ENCODE measurements around the gene RIMBP2.

The RIMBP2 gene

DNA sequence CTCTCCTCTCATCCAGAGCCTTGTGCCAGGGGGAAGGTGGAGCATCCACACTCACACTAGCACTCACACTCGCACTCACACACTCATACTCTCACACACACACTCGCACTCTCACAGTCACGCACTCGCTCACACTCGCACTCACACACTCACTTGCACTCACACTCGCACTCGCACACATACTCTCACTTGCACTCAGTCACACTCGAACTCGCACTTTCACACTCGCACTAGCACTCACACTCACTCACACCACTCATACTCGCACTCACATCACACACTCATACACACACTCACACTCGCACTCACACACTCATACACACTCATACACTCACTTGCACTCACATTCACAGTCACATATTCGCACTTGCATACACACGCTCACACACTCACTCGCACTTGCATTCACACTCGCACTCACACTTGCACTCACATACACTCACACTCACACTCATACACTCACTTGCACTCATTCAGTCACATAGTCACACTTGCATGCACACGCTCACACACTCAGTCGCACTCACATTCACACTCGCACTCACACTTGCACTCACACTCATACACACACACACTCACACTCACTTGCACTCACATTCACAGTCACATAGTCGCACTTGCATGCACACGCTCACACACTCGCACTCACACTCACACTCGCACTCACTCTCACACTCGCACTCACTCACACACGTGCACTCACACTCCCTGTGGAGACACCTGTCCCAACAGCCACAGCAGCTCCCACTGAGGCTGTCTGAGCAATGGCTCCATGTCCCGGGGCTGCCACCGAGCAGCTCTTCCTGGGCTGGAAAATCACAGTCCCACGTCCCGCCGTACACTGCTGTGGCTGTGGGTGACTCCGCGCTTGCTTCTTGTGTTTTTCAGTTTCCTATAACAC, 12.3 kb upstream of the RIMBP2 start:
- TF ChIP-seq, protein P1, sequence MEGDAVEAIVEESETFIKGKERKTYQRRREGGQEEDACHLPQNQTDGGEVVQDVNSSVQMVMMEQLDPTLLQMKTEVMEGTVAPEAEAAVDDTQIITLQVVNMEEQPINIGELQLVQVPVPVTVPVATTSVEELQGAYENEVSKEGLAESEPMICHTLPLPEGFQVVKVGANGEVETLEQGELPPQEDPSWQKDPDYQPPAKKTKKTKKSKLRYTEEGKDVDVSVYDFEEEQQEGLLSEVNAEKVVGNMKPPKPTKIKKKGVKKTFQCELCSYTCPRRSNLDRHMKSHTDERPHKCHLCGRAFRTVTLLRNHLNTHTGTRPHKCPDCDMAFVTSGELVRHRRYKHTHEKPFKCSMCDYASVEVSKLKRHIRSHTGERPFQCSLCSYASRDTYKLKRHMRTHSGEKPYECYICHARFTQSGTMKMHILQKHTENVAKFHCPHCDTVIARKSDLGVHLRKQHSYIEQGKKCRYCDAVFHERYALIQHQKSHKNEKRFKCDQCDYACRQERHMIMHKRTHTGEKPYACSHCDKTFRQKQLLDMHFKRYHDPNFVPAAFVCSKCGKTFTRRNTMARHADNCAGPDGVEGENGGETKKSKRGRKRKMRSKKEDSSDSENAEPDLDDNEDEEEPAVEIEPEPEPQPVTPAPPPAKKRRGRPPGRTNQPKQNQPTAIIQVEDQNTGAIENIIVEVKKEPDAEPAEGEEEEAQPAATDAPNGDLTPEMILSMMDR (conservative IDR thresholded peaks at IDR 0.05; ENCODE audit: low read depth, low read length): no peak
- Histone ChIP-seq H3K79me2 (ENCODE audit: insufficient read depth, low read depth) (no peaks in the 10 kb centered on the region), H3K9ac (no peak overlapping the region), H3K4me3 (IDR thresholded peaks at IDR 0.05; ENCODE audit: insufficient read depth, low read depth, low read length) (no peak overlapping the region), H2AFZ (ENCODE audit: low read depth) (no peak overlapping the region), H3K27me3 (ENCODE audit: insufficient read depth, low read depth) (no peaks in the 10 kb centered on the region), H3K36me3 (ENCODE audit: insufficient read depth) (no peaks in the 10 kb centered on the region), H3K4me2 (no peak overlapping the region), H3K27ac (no peak overlapping the region), H4K20me1 (ENCODE audit: insufficient read depth) (no peaks in the 10 kb centered on the region), H3K4me1 (ENCODE audit: low read depth, poor library complexity, severe bottlenecking) (no peaks in the 10 kb centered on the region)

DNA sequence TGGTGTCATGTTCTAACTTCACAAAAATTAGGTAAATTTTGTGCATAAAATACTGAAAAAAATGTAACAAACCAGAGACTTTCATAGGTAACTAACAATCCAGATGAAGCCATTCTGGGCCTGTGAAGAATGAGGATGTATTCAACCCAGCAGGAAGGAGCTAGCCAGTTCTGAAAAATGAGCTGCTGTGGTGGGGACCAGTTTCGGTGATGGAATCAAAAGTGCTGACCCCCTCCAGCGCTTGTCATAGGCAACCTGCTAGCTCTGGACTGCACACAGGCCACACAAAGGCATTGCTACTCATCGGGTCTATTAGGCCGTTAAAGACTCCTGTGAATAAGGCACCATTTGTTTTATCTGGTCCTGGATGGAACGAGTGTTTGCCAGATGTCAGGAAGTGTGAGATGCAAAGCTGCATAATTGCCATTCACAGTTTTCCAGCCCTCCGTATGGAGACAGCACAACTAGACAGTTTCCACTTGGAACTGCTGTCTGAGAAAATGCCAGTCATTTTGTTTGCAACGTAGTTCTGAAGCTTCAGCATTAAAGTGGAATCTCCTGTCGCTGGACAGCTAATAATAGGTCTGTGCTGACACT, 3.3 kb upstream of the RIMBP2 start:
- TF ChIP-seq, protein P1 (conservative IDR thresholded peaks at IDR 0.05; ENCODE audit: low read depth, low read length): no peak
- H3K36me3 ChIP-seq (ENCODE audit: insufficient read depth): no peaks in the 10 kb centered on the region
- H4K20me1 ChIP-seq (ENCODE audit: insufficient read depth): no peaks in the 10 kb centered on the region
- H3K4me1 ChIP-seq (ENCODE audit: low read depth, poor library complexity, severe bottlenecking): no peaks in the 10 kb centered on the region
- no peaks in the 10 kb centered on the region for H3K27me3 ChIP-seq (ENCODE audit: insufficient read depth, low read depth)
- no peak overlapping the region for H3K27ac ChIP-seq
- H3K9ac ChIP-seq: no peak overlapping the region
- H2AFZ ChIP-seq (ENCODE audit: low read depth): no peak overlapping the region
- H3K79me2 ChIP-seq (ENCODE audit: insufficient read depth, low read depth): no peaks in the 10 kb centered on the region
- no peak overlapping the region for H3K4me2 ChIP-seq
- H3K4me3 ChIP-seq (IDR thresholded peaks at IDR 0.05; ENCODE audit: insufficient read depth, low read depth, low read length): no peak overlapping the region

DNA sequence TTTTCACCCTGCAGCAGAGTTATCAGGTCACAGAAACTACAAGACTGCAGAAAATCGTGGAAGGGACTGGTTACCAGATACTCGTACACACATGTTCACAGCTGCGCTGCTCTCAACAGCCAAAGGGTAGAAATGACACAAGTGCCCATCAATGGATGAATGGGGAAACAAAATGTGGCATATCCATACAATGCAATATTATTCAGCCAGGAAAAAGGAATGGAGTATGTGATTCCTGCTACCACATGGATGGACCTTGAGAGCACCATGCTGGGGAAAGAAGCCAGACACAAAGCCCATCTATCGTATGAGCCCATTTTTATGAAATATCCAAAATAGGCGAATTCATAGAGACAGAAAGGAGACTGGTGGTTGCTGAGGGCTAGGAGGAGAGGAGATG, 1.7 kb upstream of the RIMBP2 start:
- Histone ChIP-seq H3K27me3 (ENCODE audit: insufficient read depth, low read depth) (no peaks in the 10 kb centered on the region), H3K4me3 (IDR thresholded peaks at IDR 0.05; ENCODE audit: insufficient read depth, low read depth, low read length) (no peak overlapping the region), H3K4me1 (ENCODE audit: low read depth, poor library complexity, severe bottlenecking) (no peaks in the 10 kb centered on the region), H3K9ac (no peak overlapping the region), H2AFZ (ENCODE audit: low read depth) (no peak overlapping the region), H3K27ac (no peak overlapping the region), H4K20me1 (ENCODE audit: insufficient read depth) (no peaks in the 10 kb centered on the region), H3K79me2 (ENCODE audit: insufficient read depth, low read depth) (no peaks in the 10 kb centered on the region), H3K4me2 (no peak overlapping the region), H3K36me3 (ENCODE audit: insufficient read depth) (no peaks in the 10 kb centered on the region)
- TF ChIP-seq, protein P1 (conservative IDR thresholded peaks at IDR 0.05; ENCODE audit: low read depth, low read length): no peak

DNA sequence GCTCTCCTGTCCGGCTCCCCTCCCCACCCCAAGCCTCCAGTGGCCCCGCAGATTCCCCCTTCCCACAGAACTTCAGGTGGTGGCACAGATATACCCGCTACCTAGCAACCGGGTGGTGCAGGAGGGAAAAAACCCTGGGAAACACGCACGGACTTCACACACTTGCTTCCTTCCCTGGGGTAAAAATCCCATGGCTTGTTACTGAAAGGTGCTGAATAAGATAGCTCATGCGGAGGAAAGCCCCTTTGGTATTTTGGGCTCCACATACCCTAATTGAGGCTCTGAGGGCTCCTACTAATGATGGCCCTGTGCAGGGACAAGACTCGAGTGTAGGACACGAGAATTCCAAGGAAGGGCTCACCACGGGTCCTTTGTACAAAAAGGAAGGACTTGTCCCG, 869 bp upstream of the RIMBP2 start:
- Histone ChIP-seq H3K4me2 (peak overlapping the region; percentile 25; the same call in 1 of the 2 replicates), H2AFZ (ENCODE audit: low read depth) (peak overlapping the region; percentile 57; the same call in 1 of the 2 replicates), H3K27ac (no peak overlapping the region), H3K4me3 (IDR thresholded peaks at IDR 0.05; ENCODE audit: insufficient read depth, low read depth, low read length) (no peak overlapping the region), H3K9ac (peak overlapping the region; percentile 52; the same call in 1 of the 2 replicates), H3K27me3 (ENCODE audit: insufficient read depth, low read depth) (no peaks in the 10 kb centered on the region), H3K36me3 (ENCODE audit: insufficient read depth) (no peaks in the 10 kb centered on the region), H4K20me1 (ENCODE audit: insufficient read depth) (no peaks in the 10 kb centered on the region), H3K4me1 (ENCODE audit: low read depth, poor library complexity, severe bottlenecking) (no peaks in the 10 kb centered on the region), H3K79me2 (ENCODE audit: insufficient read depth, low read depth) (no peaks in the 10 kb centered on the region)
- TF ChIP-seq, protein P1 (conservative IDR thresholded peaks at IDR 0.05; ENCODE audit: low read depth, low read length): no peak
